GM18873 (cell line): ENCODE measurements around the gene PLEKHG4B.

Experiments used
- ATAC-seq: cut with Tn5 transposase; IDR thresholded peaks from one replicate; pipeline ENCODE4 v1.9.1; 2021; ENCODE audit warnings: mild to moderate bottlenecking, moderate library complexity, moderate number of reproducible peaks; ENCODE audit not compliant: unreplicated experiment, low FRiP score

Gene PLEKHG4B

GRCh38 chr5:182126-182525, 90.2 kb downstream of the PLEKHG4B start:
- ATAC-seq = no peak

GRCh38 chr5:184471-184870, 92.5 kb downstream of the PLEKHG4B start:
- no peak for ATAC-seq

GRCh38 chr5:185095-186070, 93.4 kb downstream of the PLEKHG4B start:
- no peak for ATAC-seq

GRCh38 chr5:186091-187041, 94.4 kb downstream of the PLEKHG4B start:
- no peak for ATAC-seq

GRCh38 chr5:187042-187431, 95.1 kb downstream of the PLEKHG4B start:
- no peak for ATAC-seq

- ATAC-seq = no peak
Observed at GRCh38 chr5:187617-188451, 95.9 kb downstream of the PLEKHG4B start.

- peak; percentile 72 for ATAC-seq
Observed at GRCh38 chr5:188488-189481, 96.8 kb downstream of the PLEKHG4B start.

GRCh38 chr5:189486-189885, 97.5 kb downstream of the PLEKHG4B start:
- ATAC-seq = no peak

- no peak for ATAC-seq
Observed at GRCh38 chr5:189976-190365, 98.0 kb downstream of the PLEKHG4B start.

GRCh38 chr5:190366-191035, 98.5 kb downstream of the PLEKHG4B start:
- ATAC-seq = no peak

- ATAC-seq = no peak
Observed at GRCh38 chr5:191036-191948, 99.3 kb downstream of the PLEKHG4B start, which contains the start of gene LRRC14B. Gene LRRC14B, plus strand, starts transcription at chr5:191495. Its CDS starts 44 bp downstream, at chr5:191539.

GRCh38 chr5:191949-192690, 100.2 kb downstream of the PLEKHG4B start:
- no peak for ATAC-seq

GRCh38 chr5:192691-192969, 100.7 kb downstream of the PLEKHG4B start:
- no peak for ATAC-seq

- ATAC-seq = no peak
Observed at GRCh38 chr5:192970-193831, 101.2 kb downstream of the PLEKHG4B start.

GRCh38 chr5:194102-194501, 102.1 kb downstream of the PLEKHG4B start:
- no peak for ATAC-seq

GRCh38 chr5:194603-195209, 102.7 kb downstream of the PLEKHG4B start:
- ATAC-seq = no peak
